Thyroid gland (tissue), 4 donors: ENCODE data around the gene SUPT3H. TPM values are rescaled to one million over a fixed set of nuclear protein-coding genes. Genes with fewer than 3 reads are reported as not detected.

Experiments used
- DNase-seq, 2 donors: peaks; one replicate each; pipeline ENCODE4 v3.0.0-alpha.2; 2019
- H3K27ac ChIP-seq, 3 donors: fragments of 200-600 bp; sonication (generic); 1 replicate in 2 of 3; 2 replicates in 1 of 3; pipeline ENCODE4 v1.5.1; 2016 to 2019; ENCODE audit warnings: mild to moderate bottlenecking in 1 of 3, moderate library complexity in 1 of 3
- H3K27me3 ChIP-seq: fragments of 200-600 bp; sonication (generic); one replicate; pipeline ENCODE4 v1.5.1; 2019
- H3K36me3 ChIP-seq, 2 donors: fragments of 200-600 bp; sonication (generic); one replicate each; pipeline ENCODE4 v1.5.1; 2016 to 2019
- H3K4me1 ChIP-seq, 2 donors: fragments of 200-600 bp; sonication (generic); one replicate each; pipeline ENCODE4 v1.5.1; 2017 to 2019
- H3K4me3 ChIP-seq, 3 donors: fragments of 200-600 bp; sonication (generic); replicated peaks in 1 of 3; 1 replicate in 2 of 3; 2 replicates in 1 of 3; pipeline ENCODE4 v1.5.1; 2016; ENCODE audit warnings: mild to moderate bottlenecking in 1 of 3
- H3K9me3 ChIP-seq: fragments of 200-600 bp; sonication (generic); one replicate; pipeline ENCODE4 v1.5.1; 2017
- POLR2A ChIP-seq, 2 donors: fragments of 450-650 bp; IDR thresholded peaks; one replicate each; pipeline ENCODE4 v1.6.1; 2017; ENCODE audit warnings: antibody characterized with exemption in 2 of 2, mild to moderate bottlenecking in 2 of 2, moderate library complexity in 1 of 2
- WGBS, 2 donors: methylation state at CpG; one replicate each; pipeline ENCODE4 v1.1.5; 2017; 5-methylcytosine and 5-hydroxymethylcytosine counted together
- intact Hi-C: fragments of 100-400 bp; cut with DNase I; formaldehyde crosslinking; loops from one replicate; pipeline ENCODE4 v1.15.1; 2023
- total RNA-seq, 4 donors: library from RNA; depleted of rRNA; stranded (reverse); fragments of >200 nt; gene quantifications; one replicate each; pipeline ENCODE4 v1.2.3, GENCODE V29; 2016
- TF ChIP-seq, protein P1 (sequence below), 6 experiments: fragments of 200-600 bp in 3 of 6; fragments of 450-650 bp in 3 of 6; sonication (generic) in 3 of 6; IDR thresholded peaks; one replicate each; pipeline ENCODE4 v1.5.1; 2016 to 2019; ENCODE audit warnings: antibody characterized with exemption in 6 of 6, mild to moderate bottlenecking in 2 of 6, inconsistent platforms in 1 of 6, moderate library complexity in 1 of 6

SUPT3H gene
- total RNA-seq, 4 donors from 2014 or later: 9.8 to 21.6 (median 11.1) TPM

DNA sequence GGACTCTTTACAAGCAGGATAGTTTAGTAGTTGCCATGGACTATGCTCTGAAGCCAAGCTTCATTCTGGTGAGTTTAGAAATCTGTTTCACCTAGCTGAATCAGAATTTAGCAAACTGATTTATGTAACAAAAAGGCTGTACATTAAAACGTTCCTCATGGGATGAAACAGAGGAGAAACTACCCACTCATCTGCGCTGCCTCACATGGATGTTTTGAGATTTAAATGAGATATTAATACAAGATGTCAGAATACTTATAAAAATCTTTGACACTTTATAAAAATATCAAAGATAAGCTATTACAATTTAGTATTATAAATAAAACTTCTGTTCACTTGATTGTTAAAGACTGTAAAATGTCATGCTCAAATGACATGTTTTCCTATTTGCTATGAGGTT, 32.8 kb downstream of the SUPT3H start:
- Histone ChIP-seq H3K4me3 (no peak overlapping the region), H3K36me3 (no peaks in the 10 kb centered on the region), H3K4me1 (peaks cover 9 to 11% of the 10 kb centered on the region in 2 donors), H3K9me3 (no peaks in the 10 kb centered on the region), H3K27me3 (no peaks in the 10 kb centered on the region), H3K27ac (no peak overlapping the region)
- intact Hi-C loops: no loop called here
- no peak for DNase-seq
- WGBS, 2 donors: 69 to 75% methylated on average over 2 of the region's 2 CpGs
- TF ChIP-seq, protein P1, sequence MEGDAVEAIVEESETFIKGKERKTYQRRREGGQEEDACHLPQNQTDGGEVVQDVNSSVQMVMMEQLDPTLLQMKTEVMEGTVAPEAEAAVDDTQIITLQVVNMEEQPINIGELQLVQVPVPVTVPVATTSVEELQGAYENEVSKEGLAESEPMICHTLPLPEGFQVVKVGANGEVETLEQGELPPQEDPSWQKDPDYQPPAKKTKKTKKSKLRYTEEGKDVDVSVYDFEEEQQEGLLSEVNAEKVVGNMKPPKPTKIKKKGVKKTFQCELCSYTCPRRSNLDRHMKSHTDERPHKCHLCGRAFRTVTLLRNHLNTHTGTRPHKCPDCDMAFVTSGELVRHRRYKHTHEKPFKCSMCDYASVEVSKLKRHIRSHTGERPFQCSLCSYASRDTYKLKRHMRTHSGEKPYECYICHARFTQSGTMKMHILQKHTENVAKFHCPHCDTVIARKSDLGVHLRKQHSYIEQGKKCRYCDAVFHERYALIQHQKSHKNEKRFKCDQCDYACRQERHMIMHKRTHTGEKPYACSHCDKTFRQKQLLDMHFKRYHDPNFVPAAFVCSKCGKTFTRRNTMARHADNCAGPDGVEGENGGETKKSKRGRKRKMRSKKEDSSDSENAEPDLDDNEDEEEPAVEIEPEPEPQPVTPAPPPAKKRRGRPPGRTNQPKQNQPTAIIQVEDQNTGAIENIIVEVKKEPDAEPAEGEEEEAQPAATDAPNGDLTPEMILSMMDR (IDR thresholded peaks at IDR 0.05): no peak
- no peak for TF ChIP-seq POLR2A (IDR thresholded peaks at IDR 0.05)

- H3K4me3 ChIP-seq: no peak overlapping the region
- DNase-seq: no peak
- no peaks in the 10 kb centered on the region for H3K9me3 ChIP-seq
- H3K4me1 ChIP-seq: no peaks in the 10 kb centered on the region
- no peak overlapping the region for H3K27ac ChIP-seq
- H3K36me3 ChIP-seq: no peaks in the 10 kb centered on the region
- no peak for TF ChIP-seq POLR2A (IDR thresholded peaks at IDR 0.05)
- TF ChIP-seq, protein P1 (IDR thresholded peaks at IDR 0.05): no peak
- intact Hi-C loops: no loop called here
- H3K27me3 ChIP-seq: no peaks in the 10 kb centered on the region
Measured at GRCh38 chr6:45328523-45328922, 49.2 kb downstream of the SUPT3H start.

DNA sequence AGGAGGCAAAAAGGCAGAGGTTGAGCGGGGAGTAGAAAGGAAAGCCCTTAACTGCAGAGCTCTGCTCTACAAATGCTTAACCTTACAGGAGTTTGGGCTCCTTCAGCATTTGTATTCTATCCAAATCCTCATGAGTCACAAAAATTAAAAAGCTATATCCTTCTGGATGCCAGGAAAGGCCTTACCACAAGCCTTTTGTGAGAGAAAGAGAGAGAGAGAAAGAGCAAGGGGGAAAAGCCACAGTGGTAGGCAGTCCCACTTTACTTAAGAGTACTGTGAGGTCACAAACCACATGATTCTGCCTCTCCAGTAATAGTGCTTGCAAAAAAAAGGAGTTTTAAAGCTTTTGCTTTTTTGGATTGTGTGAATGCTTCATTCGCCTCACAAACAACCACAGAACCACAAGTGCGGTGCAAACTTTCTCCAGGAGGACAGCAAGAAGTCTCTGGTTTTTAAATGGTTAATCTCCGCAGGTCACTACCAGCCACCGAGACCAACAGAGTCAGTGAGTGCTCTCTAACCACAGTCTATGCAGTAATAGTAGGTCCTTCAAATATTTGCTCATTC, 49.7 kb downstream of the SUPT3H start, which contains the start of gene RUNX2:
Gene RUNX2, plus strand, starts transcription at position 375 of the 567 bp plus-strand sequence. CDS start 397 bp downstream, outside the sequence.
- Histone ChIP-seq H3K4me3 (no peak within 1 kb of the TSS), H3K4me1 (no peaks in the 10 kb centered on the region), H3K27ac (no peak within 1 kb of the TSS), H3K9me3 (no peaks in the 10 kb centered on the region), H3K36me3 (no peaks in the 10 kb centered on the region), H3K27me3 (no peaks in the 10 kb centered on the region)
- intact Hi-C loops: no loop called here
- TF ChIP-seq, protein P1 (IDR thresholded peaks at IDR 0.05): no peak
- no peak for TF ChIP-seq POLR2A (IDR thresholded peaks at IDR 0.05)
- DNase-seq: no peak
- 48 to 53% methylated on average over 5 of the region's 5 CpGs for WGBS, 2 donors

DNA sequence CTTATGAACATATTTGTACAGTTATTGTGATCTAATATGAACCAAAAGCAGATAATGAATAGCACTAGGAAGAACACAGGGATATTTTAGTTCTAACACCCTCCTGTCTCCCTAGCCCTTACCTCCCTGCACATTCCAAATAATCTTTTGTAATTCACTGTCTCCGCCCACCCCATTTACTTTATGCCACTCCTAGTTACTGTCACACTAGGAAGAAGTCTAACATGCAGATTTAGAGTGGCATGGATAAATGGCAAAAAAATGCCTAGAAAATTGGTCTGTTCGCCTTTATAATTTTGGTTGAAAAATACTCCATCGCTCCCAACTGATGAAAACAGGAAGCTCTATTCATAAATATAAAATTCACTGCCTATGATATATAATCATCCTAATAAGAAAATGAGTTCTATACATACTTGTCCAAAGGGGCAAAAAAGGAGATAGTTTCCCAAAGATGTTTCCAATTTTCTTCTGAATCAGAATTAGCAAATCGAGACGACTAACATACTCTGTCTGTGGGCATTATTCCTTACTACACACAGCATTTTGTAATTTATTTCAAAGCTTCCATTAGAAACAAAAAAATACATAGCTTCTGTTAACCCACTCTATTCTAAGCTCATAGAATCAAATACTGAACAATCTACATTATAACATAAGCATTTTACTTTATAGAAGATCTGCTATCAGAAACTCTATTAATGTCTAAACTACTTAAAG, 50.9 kb downstream of the SUPT3H start:
- Histone ChIP-seq H3K27ac (no peak overlapping the region), H3K4me3 (no peak overlapping the region), H3K9me3 (no peaks in the 10 kb centered on the region), H3K27me3 (no peaks in the 10 kb centered on the region), H3K4me1 (no peaks in the 10 kb centered on the region), H3K36me3 (no peaks in the 10 kb centered on the region)
- DNase-seq: no peak
- no peak for TF ChIP-seq POLR2A (IDR thresholded peaks at IDR 0.05)
- TF ChIP-seq, protein P1 (IDR thresholded peaks at IDR 0.05): no peak
- WGBS, 2 donors: 91 to 95% methylated on average over 5 of the region's 5 CpGs
- intact Hi-C loops: no loop called here

DNA sequence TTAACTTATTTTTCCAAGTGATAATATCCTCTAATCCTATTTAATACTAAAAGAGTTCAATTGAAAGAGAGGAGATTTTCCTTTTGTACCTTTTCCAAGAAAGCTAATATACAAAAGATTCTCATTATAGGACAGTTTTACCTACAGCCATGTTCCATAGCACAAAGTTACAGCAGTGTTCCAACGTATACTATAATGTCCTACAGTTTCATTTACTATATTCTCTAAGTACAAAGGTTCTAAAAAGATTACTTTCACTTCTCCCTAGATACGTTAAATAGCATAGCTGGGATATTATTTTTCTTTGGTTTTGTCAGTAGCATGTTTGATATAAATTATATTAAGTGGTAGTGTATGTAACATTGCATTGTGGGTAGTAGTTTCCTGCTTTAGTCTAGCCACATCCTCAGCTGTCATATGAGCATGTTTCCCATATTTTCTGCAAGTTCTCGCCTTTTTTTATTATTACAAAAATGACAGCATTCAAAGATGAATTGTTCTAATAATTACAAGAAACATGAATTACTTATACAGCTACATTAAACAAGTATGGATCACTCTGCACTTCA, 54.0 kb downstream of the SUPT3H start:
- Histone ChIP-seq H3K27me3 (no peaks in the 10 kb centered on the region), H3K4me3 (no peak overlapping the region), H3K27ac (no peak overlapping the region), H3K36me3 (no peaks in the 10 kb centered on the region), H3K4me1 (no peaks in the 10 kb centered on the region), H3K9me3 (no peaks in the 10 kb centered on the region)
- WGBS, 2 donors: 77 to 81% methylated on average over 3 of the region's 3 CpGs
- DNase-seq: no peak
- TF ChIP-seq, protein P1 (IDR thresholded peaks at IDR 0.05): no peak
- no peak for TF ChIP-seq POLR2A (IDR thresholded peaks at IDR 0.05)
- intact Hi-C loops: no loop called here
